Right lung (tissue), 10 donors: ENCODE results near the gene ZNHIT6. TPM values are rescaled to one million over a fixed set of nuclear protein-coding genes. Genes with fewer than 3 reads are reported as not detected.
"Not testable (repeated sequence)": the region's sequence is repeated elsewhere in the genome, so short reads cannot be mapped to it uniquely, and the experiment has no call there.

Source experiments
- DNase-seq, 2 donors: peaks; one replicate each; pipeline ENCODE4 v3.0.0-alpha.2; 2013
- long read RNA-seq, 8 donors: transcript quantifications; one replicate each; lab custom pipeline, GENCODE V29; 2026
- polyA plus RNA-seq, 5 donors: library from polyadenylated mRNA; unstranded; fragments of 120-200 nt; gene quantifications; one replicate each; pipeline versions ENCODE4 v1.2.1 to v1.2.3, GENCODE V29; 2013; ENCODE audit warnings: inconsistent platforms in 1 of 5, low replicate concordance in 1 of 5; ENCODE audit not compliant: insufficient read length in 5 of 5, insufficient read depth in 1 of 5

ZNHIT6 gene
- polyA plus RNA-seq: 10 to 100 TPM; 24.4 to 33.1 (median 30.2) TPM
- long read RNA-seq, donor 1, transcript ZNHIT6-201 (10 exons, 2,797 nt): major isoform, 9 of 9 reads
- long read RNA-seq, donor 1, partial matches to known transcripts: 0 of 9 reads
- long read RNA-seq, donor 1, other reads (novel, unspliced or antisense): 0 of 9 reads
- long read RNA-seq, donor 2, transcript ZNHIT6-201 (10 exons, 2,797 nt): major isoform, 5 of 5 reads
- long read RNA-seq, donor 2, partial matches to known transcripts: 0 of 5 reads
- long read RNA-seq, donor 2, other reads (novel, unspliced or antisense): 0 of 5 reads
- long read RNA-seq, donor 3, transcript ZNHIT6-201 (10 exons, 2,797 nt): major isoform, 5 of 5 reads
- long read RNA-seq, donor 3, partial matches to known transcripts: 0 of 5 reads
- long read RNA-seq, donor 3, other reads (novel, unspliced or antisense): 0 of 5 reads
- long read RNA-seq, donor 4: 0 reads
- long read RNA-seq, donor 5, partial matches to known transcripts: 0 of 4 reads
- long read RNA-seq, donor 5, other reads (novel, unspliced or antisense): 0 of 4 reads
- long read RNA-seq, donor 6, transcript ZNHIT6-201 (10 exons, 2,797 nt): major isoform, 10 of 22 reads
- long read RNA-seq, donor 6, partial matches to known transcripts: 12 of 22 reads
- long read RNA-seq, donor 6, other reads (novel, unspliced or antisense): 0 of 22 reads
- long read RNA-seq, donor 7, transcript ZNHIT6-201 (10 exons, 2,797 nt): major isoform, 7 of 7 reads
- long read RNA-seq, donor 7, partial matches to known transcripts: 0 of 7 reads
- long read RNA-seq, donor 7, other reads (novel, unspliced or antisense): 0 of 7 reads
- long read RNA-seq, donor 8: 0 reads

DNA sequence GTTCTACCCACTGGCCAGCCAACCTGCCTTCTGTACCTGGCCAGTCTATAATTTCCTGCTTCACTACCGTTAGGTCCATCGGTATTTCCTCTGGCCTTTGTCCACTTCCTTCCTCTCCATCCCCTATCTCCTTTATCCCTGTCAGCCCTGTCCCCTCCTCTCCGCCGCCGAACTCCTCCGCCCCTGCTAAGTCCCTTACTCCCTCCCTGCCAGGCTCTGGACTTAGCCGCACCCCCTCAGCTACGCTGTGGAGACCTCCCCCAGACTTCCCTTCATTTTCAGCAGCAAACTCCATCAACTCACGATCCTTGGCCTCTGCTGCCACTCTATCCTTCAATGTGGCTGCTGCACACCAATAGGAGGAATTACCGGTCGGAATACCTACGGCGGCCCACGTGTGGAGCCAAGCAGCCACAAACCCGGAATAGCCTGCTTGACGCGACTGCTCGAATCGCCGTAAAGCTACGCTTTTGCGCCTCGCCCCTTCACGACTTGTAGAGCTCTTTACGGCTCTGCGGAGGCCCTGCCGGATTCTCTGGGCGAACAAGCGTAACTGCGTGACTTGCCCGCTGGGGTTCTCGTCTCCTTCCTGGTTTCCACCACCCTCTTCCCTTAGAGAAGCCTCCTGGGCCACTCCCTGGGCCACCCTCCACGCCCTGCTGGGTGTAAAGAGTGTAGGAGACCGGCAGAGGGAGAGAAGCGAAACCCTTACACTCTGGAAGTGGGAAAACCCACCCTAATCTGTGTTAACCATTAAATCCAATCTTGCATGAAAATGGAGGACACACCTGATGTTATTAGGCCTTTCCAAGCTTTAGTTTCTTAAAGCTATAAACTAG lies at the start of gene ZNHIT6:
Gene ZNHIT6 (minus strand): TSS at position 444 of the 839 bp plus-strand sequence. CDS start 149 bp downstream, at position 295.
- DNase-seq: peak; percentile 84 to 87

DNA sequence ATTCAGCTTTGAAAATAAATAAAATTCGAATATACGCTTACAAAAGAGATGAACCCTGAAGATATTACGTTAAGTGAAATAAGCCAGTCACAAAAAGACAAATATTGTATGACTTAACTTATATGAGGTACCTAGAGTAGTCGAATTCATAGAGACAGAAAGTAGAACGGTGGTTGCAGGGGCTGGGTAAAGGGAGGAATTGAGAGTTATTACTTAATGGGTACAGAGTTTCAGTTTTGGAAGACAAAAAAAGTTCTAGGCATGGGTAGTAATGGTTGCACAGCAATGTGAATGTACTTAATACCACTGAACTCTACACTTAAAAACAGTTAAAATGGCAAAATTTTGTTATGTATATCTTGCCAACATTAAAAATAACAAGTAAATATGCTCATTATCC lies 48.6 kb upstream of the ZNHIT6 start:
- no peak for DNase-seq

DNA sequence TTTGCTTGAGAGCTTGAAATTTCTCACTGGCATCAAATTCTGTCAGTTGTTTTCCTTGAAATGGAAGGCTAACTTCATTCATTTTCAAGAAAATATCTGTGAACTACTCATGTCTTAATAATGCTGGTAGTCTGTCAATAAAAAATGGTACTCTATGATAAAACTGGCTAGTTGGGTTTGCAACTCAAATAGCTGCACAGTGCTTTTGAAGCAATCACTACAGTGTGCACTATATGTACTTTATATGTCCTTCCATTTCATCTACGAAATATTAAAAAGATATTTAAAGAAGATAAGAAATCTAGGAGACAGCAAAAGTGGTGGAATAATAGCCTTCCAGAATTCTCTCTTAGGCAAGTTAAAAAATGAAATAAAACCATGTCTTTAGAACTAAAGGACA lies 39.9 kb upstream of the ZNHIT6 start:
- DNase-seq: no peak

DNA sequence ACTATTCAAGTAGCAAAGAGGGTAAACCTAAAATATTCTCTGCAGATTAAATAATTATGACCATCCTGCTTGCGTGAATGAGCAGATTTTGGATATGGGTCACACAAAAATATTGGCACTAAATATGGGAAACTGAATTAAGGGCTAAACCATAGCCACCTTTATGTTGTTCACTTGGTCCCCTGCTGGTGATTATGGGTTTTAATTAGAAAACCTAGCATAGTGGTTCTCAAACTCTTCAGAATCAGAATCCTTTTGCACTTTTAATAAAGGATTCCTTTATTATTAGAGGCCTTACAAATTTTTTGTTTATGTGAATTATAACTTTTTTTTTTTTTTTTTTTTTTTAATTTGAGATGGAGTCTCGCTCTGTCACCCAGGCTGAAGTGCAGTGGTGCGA lies 38.5 kb upstream of the ZNHIT6 start:
- DNase-seq: no peak

DNA sequence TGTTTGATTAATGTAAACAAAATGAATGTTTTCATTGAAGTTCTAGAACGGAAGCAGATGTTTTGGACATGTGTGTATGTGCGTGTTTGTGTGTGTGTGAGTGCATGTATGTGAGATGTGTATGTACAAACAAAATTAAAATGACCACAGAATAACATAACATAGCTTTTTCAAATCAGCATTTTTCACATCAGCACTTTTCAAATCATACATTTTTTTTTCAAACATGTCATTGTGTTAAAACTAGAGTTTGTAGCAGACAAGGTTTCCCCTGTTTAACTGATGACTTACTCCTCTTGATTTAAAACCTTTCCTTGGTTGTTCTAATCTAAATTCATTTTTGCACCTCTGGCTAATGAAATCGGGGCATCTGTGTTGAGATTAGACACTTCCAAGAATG lies 35.6 kb upstream of the ZNHIT6 start:
- DNase-seq: no peak

- DNase-seq: peak in 1 of 2 donors; percentile 5
Observed at GRCh38 chr1:85734931-85735330, 26.7 kb upstream of the ZNHIT6 start.

GRCh38 chr1:85718678-85719340 lies 10.6 kb upstream of the ZNHIT6 start:
- DNase-seq: no peak

- DNase-seq: not testable (repeated sequence)
Observed at GRCh38 chr1:85714418-85715114, 6.3 kb upstream of the ZNHIT6 start.

GRCh38 chr1:85708829-85709227 lies 595 bp upstream of the ZNHIT6 start:
- DNase-seq: no peak

GRCh38 chr1:85707267-85707989 lies 805 bp downstream of the ZNHIT6 start:
- peak in 1 of 2 donors; percentile 3 for DNase-seq

- DNase-seq: no peak
Observed at GRCh38 chr1:85705940-85706339, 2.3 kb downstream of the ZNHIT6 start.

DNA sequence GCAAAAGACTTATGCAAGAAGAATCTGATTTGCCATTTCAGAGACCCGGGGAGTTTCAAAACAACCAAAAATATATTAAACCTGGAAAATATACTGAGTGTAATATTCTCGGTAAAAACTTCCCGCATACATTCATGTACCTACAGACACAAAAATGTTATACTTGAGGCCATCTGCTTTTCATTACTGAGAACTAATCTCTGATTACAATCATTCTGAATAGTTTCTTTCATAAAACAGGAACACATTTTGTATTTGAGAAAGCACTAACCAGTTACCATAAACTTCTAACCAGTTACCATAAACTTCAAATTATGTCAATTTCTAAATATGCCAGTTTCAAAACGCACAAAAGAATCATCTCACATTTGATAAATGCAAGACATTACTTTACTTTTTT lies 7.8 kb downstream of the ZNHIT6 start:
- DNase-seq: no peak

DNA sequence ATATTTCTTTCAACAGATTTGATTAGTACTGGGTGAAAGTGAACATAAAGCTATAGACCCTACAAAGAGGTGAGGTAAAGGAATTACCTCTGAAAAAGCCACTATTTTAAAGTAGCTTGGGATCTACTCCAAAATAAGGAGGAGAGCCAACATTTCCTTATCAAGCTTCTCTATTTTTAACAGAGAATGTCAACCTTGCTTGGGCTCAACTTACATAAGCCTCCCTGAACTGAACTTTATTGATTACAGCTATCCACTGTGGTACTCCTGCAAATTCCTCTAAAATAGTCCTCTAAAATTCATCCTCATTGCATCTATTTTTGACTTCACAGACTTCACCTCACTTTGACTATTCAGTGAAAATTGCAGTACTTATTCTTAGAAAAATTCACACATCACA lies 10.3 kb downstream of the ZNHIT6 start:
- no peak for DNase-seq

- DNase-seq: no peak
Observed at GRCh38 chr1:85692730-85693314, 15.4 kb downstream of the ZNHIT6 start.

DNA sequence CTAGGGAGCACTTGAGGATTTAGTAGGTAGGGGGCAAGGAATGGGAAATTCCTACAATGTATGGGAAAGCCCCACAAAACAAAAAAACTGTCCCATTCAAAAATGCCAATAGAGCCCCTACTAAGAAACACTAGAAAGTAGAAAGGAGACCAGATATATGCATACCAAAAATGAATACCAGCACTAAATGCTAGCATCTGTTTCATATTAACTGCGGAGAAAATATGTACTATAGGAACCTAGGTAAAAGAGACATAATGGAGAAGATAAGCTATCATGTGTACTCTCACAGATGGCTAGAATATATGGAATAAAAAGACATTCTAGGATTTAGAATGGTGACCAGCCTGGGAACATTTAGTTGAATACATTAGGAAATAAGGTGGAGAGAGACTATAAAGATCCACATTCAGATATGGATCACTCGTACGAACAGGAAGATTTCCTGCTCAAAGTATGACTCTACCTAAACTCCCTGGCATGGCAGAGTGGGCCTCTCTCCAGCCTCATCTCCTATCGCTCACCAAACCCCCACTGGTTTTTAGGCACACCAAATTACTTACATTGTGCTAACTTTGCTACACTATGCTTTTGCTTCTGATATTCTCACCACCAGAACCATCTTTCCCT lies 18.3 kb downstream of the ZNHIT6 start:
- no peak for DNase-seq

- DNase-seq: no peak
Observed at GRCh38 chr1:85683292-85684025, 24.8 kb downstream of the ZNHIT6 start.

GRCh38 chr1:85681087-85681486 lies 27.1 kb downstream of the ZNHIT6 start:
- peak; percentile 31 to 46 for DNase-seq

- no peak for DNase-seq
Observed at GRCh38 chr1:85678193-85678592, 30.0 kb downstream of the ZNHIT6 start.
